IMR-90 (cell line): ENCODE results near the gene CEP290. TPM values are rescaled to one million over a fixed set of nuclear protein-coding genes. Genes with fewer than 3 reads are reported as not detected.

ENCODE experiments used
- ATAC-seq: fragments of 200-7000 bp; cut with Tn5 transposase; 2 replicates; pipeline ENCODE4 v1.9.1; 2020; ENCODE audit warnings: low read depth, mild to moderate bottlenecking, moderate library complexity
- BruUV-seq: library from RNA; stranded (reverse); fragments of 400-500 nt; replicated peaks from 2 replicates; lab custom pipeline; 2021; lab: Mats Ljungman, UMichigan
- CTCF ChIA-PET: fragments of 300-600 bp; formaldehyde crosslinking; extraction: SDS; loops from one replicate; lab custom pipeline; 2021; ENCODE audit warnings: antibody characterized with exemption; lab: Yijun Ruan, JAX
- POLR2A ChIA-PET: fragments of 300-600 bp; sonication (Branson Sonifier 250); formaldehyde crosslinking; loops from one replicate; lab custom pipeline; 2022; ENCODE audit warnings: antibody characterized with exemption; ENCODE audit not compliant: unreplicated experiment; lab: Charles Lee
- DNase-seq: peaks from one replicate; pipeline ENCODE4 v3.0.0; 2013
- H2AFZ ChIP-seq: replicated peaks from 2 replicates; pipeline ENCODE3; 2013; ENCODE audit warnings: low read length, mild to moderate bottlenecking; ENCODE audit not compliant: poor library complexity
- H2AK5ac ChIP-seq: 2 replicates; pipeline ENCODE4 v1.6.1; 2013; ENCODE audit warnings: low read depth, low read length, inconsistent platforms
- H2AK9ac ChIP-seq: replicated peaks from 2 replicates; pipeline ENCODE3; 2013; ENCODE audit warnings: mild to moderate bottlenecking, low read depth, low read length, moderate library complexity; ENCODE audit not compliant: poor library complexity
- H2BK120ac ChIP-seq: 2 replicates; pipeline ENCODE4 v1.6.1; 2013; ENCODE audit warnings: low read depth, low read length, inconsistent platforms
- H2BK15ac ChIP-seq: 3 replicates; pipeline ENCODE4 v1.6.1; 2013; ENCODE audit warnings: low read depth, low read length, inconsistent platforms
- H2BK20ac ChIP-seq: 2 replicates; pipeline ENCODE4 v1.6.1; 2013; ENCODE audit warnings: low read depth, mild to moderate bottlenecking, inconsistent platforms, low read length, moderate library complexity
- H2BK5ac ChIP-seq: 2 replicates; pipeline ENCODE4 v1.6.1; 2013; ENCODE audit warnings: mild to moderate bottlenecking, low read depth, low read length, inconsistent platforms; ENCODE audit not compliant: poor library complexity, severe bottlenecking
- H3K14ac ChIP-seq: replicated peaks from 2 replicates; pipeline ENCODE4 v1.6.1; 2013; ENCODE audit warnings: low read depth, low read length, inconsistent platforms
- H3K18ac ChIP-seq: 2 replicates; pipeline ENCODE4 v1.6.1; 2013; ENCODE audit warnings: low read depth, low read length, control low read depth
- H3K23ac ChIP-seq: 2 replicates; pipeline ENCODE4 v1.6.1; 2013; ENCODE audit warnings: low read depth, low read length, inconsistent platforms
- H3K27ac ChIP-seq: 2 replicates; pipeline ENCODE4 v1.5.1; 2013; ENCODE audit warnings: mild to moderate bottlenecking, control low read depth, low read length; ENCODE audit not compliant: insufficient read depth
- H3K27me3 ChIP-seq: 2 replicates; pipeline ENCODE4 v1.6.1; 2013; ENCODE audit warnings: low read length; ENCODE audit not compliant: control insufficient read depth, insufficient read depth
- H3K36me3 ChIP-seq: 2 replicates; pipeline ENCODE4 v1.6.1; 2013; ENCODE audit warnings: low read length, mixed read lengths; ENCODE audit not compliant: control insufficient read depth, insufficient read depth
- H3K4ac ChIP-seq: 2 replicates; pipeline ENCODE4 v1.6.1; 2013; ENCODE audit warnings: low read depth, low read length, inconsistent platforms
- H3K4me1 ChIP-seq: 2 replicates; pipeline ENCODE4 v1.6.1; 2013; ENCODE audit warnings: low read length, mixed read lengths; ENCODE audit not compliant: control insufficient read depth, insufficient read depth
- H3K4me2 ChIP-seq: 2 replicates; pipeline ENCODE4 v1.6.1; 2013; ENCODE audit warnings: low read depth, mild to moderate bottlenecking, control low read depth, low read length, moderate library complexity
- H3K4me3 ChIP-seq: 2 replicates; pipeline ENCODE4 v1.5.1; 2013; ENCODE audit warnings: low read depth, mild to moderate bottlenecking, control low read depth, low read length, moderate library complexity; ENCODE audit not compliant: insufficient read depth
- H3K56ac ChIP-seq: 2 replicates; pipeline ENCODE4 v1.6.1; 2013; ENCODE audit warnings: low read length, inconsistent platforms; ENCODE audit not compliant: insufficient read depth; ENCODE audit errors: extremely low read depth
- H3K79me1 ChIP-seq, 2 experiments: 2 replicates each; pipeline ENCODE4 v1.6.1; 2013; ENCODE audit warnings: low read length in 2 of 2, inconsistent platforms in 1 of 2, low read depth in 1 of 2
- H3K9ac ChIP-seq: 2 replicates; pipeline ENCODE4 v1.6.1; 2013; ENCODE audit warnings: low read depth, low read length, control low read depth
- H3K9me1 ChIP-seq: 2 replicates; pipeline ENCODE4 v1.6.1; 2013; ENCODE audit warnings: low read length, inconsistent platforms; ENCODE audit not compliant: insufficient read depth
- H3K9me3 ChIP-seq: 2 replicates; pipeline ENCODE4 v1.6.1; 2013; ENCODE audit warnings: low read length; ENCODE audit not compliant: control insufficient read depth, insufficient read depth
- H4K20me1 ChIP-seq: 2 replicates; pipeline ENCODE4 v1.6.1; 2013; ENCODE audit warnings: low read length, inconsistent platforms; ENCODE audit not compliant: insufficient read depth
- H4K5ac ChIP-seq: 2 replicates; pipeline ENCODE4 v1.6.1; 2013; ENCODE audit warnings: mild to moderate bottlenecking, low read depth, low read length, control low read depth
- H4K8ac ChIP-seq, 2 experiments: 2 replicates each; pipeline ENCODE4 v1.6.1; 2013; ENCODE audit warnings: low read depth in 2 of 2, low read length in 2 of 2, control low read depth in 1 of 2, inconsistent platforms in 1 of 2
- H4K91ac ChIP-seq: 2 replicates; pipeline ENCODE4 v1.6.1; 2013; ENCODE audit warnings: low read depth, low read length, inconsistent platforms; ENCODE audit not compliant: insufficient read depth
- CEBPB ChIP-seq: IDR thresholded peaks from 2 replicates; pipeline ENCODE4 v1.6.1; 2012; ENCODE audit warnings: low read depth, low read length, improper control_type of control experiment
- MAFK ChIP-seq: IDR thresholded peaks from 2 replicates; pipeline ENCODE4 v1.6.1; 2012; ENCODE audit warnings: low read depth, low read length, improper control_type of control experiment
- NFE2L2 ChIP-seq: fragments of 150-350 bp; IDR thresholded peaks from 2 replicates; pipeline ENCODE4 v1.6.1; 2016; ENCODE audit warnings: low read depth, mild to moderate bottlenecking, low read length
- RCOR1 ChIP-seq: IDR thresholded peaks from 2 replicates; pipeline ENCODE4 v1.6.1; 2012; ENCODE audit warnings: mild to moderate bottlenecking, low read length, improper control_type of control experiment; ENCODE audit not compliant: insufficient replicate concordance
- RFX5 ChIP-seq: IDR thresholded peaks from 2 replicates; pipeline ENCODE4 v1.8.0; 2012; ENCODE audit warnings: low read depth, mild to moderate bottlenecking, low read length, moderate library complexity
- WGBS, 2 experiments: methylation state at CpG; one replicate each; pipeline versions ENCODE4 v1.1.5 to v1.1.7; 2013; ENCODE audit warnings: missing lambda C conversion rate in 2 of 2; ENCODE audit not compliant: insufficient read length in 1 of 2; ENCODE audit errors: extremely low coverage in 2 of 2; 5-methylcytosine and 5-hydroxymethylcytosine counted together
- dilution Hi-C: fragments of 300-500 bp; cut with HindIII; formaldehyde crosslinking; loops from one replicate; pipeline ENCODE4 v1.14.3; 2018; ENCODE audit warnings: low sequenced_read_pairs; ENCODE audit not compliant: unreplicated experiment
- in situ Hi-C: fragments of 300-500 bp; cut with MboI; formaldehyde crosslinking; loops from 3 replicates; pipeline ENCODE4 v1.14.3; 2019; ENCODE audit warnings: low sequenced_read_pairs, inconsistent platforms, mixed read lengths
- intact Hi-C: fragments of 100-400 bp; cut with micrococcal nuclease; formaldehyde crosslinking; loops from 2 replicates; pipeline ENCODE4 v1.10.0; 2022
- polyA plus RNA-seq, 3 experiments: library from polyadenylated mRNA; depleted of rRNA; stranded (reverse); fragments of >200 nt; gene quantifications; 2 replicates each; pipeline ENCODE4 v1.2.3, GENCODE V29; 2012; ENCODE audit warnings: low replicate concordance in 1 of 3
- total RNA-seq: library from RNA; depleted of rRNA; stranded (reverse); fragments of >200 nt; gene quantifications from 2 replicates; pipeline ENCODE4 v1.2.3, GENCODE V29; 2012
- TF ChIP-seq, protein P1 (sequence below): fragments of 150-350 bp; IDR thresholded peaks from 2 replicates; pipeline ENCODE4 v1.6.1; 2017; ENCODE audit warnings: mild to moderate bottlenecking, antibody characterized with exemption, low read length, low read depth
- TF ChIP-seq, protein P2 (sequence below): fragments of 150-350 bp; IDR thresholded peaks from 2 replicates; pipeline ENCODE4 v1.6.1; 2016; ENCODE audit warnings: low read depth, mild to moderate bottlenecking, low read length, moderate library complexity, borderline replicate concordance

The CEP290 gene
- total and polyA plus RNA-seq, 2 of the 4 experiments (the other 2 are of a cell fraction), result 4.3 to 7.9 TPM

DNA sequence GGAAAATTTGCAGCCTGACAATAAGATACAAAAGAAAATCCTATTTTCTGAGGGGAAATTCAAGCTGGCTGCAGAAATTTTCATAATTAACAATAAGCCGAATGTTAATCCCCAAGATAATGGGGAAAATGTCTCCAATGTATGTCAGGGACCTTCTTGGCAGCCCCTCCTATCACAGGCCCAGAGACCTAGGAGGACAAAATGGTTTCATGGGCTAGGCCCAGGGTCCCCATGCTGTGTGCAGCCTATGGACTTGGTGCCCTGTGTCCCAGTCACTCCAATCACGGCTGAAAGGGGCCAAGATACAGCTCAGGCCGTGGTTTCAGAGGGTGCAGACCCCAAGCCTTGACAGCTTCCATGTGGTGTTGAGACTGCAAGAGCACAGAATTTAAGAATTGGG, 123.9 kb downstream of the CEP290 start:
- no peak overlapping the region for H3K4me3 ChIP-seq

More for the DNA sequence above, 123.9 kb downstream of the CEP290 start:
- no peak overlapping the region for H2BK15ac ChIP-seq
- no peak overlapping the region for H3K14ac ChIP-seq
- no peak overlapping the region for H4K91ac ChIP-seq
- ChIA-PET POLR2A (no interaction called here), CTCF (no interaction called here)
- H3K18ac ChIP-seq, result no peak overlapping the region
- H2AK5ac ChIP-seq, result no peak overlapping the region
- ATAC-seq, result no peak
- no peak overlapping the region for H2BK20ac ChIP-seq
- H3K27me3 ChIP-seq, result no peaks in the 10 kb centered on the region
- TF ChIP-seq, protein P1, sequence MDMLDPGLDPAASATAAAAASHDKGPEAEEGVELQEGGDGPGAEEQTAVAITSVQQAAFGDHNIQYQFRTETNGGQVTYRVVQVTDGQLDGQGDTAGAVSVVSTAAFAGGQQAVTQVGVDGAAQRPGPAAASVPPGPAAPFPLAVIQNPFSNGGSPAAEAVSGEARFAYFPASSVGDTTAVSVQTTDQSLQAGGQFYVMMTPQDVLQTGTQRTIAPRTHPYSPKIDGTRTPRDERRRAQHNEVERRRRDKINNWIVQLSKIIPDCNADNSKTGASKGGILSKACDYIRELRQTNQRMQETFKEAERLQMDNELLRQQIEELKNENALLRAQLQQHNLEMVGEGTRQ, result no peak
- TF ChIP-seq, protein P2, sequence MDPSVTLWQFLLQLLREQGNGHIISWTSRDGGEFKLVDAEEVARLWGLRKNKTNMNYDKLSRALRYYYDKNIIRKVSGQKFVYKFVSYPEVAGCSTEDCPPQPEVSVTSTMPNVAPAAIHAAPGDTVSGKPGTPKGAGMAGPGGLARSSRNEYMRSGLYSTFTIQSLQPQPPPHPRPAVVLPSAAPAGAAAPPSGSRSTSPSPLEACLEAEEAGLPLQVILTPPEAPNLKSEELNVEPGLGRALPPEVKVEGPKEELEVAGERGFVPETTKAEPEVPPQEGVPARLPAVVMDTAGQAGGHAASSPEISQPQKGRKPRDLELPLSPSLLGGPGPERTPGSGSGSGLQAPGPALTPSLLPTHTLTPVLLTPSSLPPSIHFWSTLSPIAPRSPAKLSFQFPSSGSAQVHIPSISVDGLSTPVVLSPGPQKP, result no peak
- TF ChIP-seq NFE2L2 (no peak), CEBPB (no peak), MAFK (no peak), RFX5 (no peak), RCOR1 (no peak)
- no peaks in the 10 kb centered on the region for H3K36me3 ChIP-seq
- no peak overlapping the region for H2AFZ ChIP-seq
- no peak overlapping the region for H2BK120ac ChIP-seq
- H3K9me3 ChIP-seq, result peaks cover 3% of the 10 kb centered on the region; the same call in 1 of the 2 replicates
- no peak overlapping the region for H4K5ac ChIP-seq
- intact Hi-C loops (no loop called here), in situ Hi-C loops (no loop called here), dilution Hi-C loops (no loop called here)
- no peak overlapping the region for H2AK9ac ChIP-seq
- no peak for DNase-seq
- no peaks in the 10 kb centered on the region for H4K20me1 ChIP-seq
- no peak overlapping the region for H3K9ac ChIP-seq
- H2BK5ac ChIP-seq, result no peak overlapping the region
- H3K79me1 ChIP-seq, result no peaks in the 10 kb centered on the region
- no peak overlapping the region for H4K8ac ChIP-seq
- no peak overlapping the region for H3K56ac ChIP-seq
- 32% methylated on average over 2 of the region's 3 CpGs; no CpG with 5 or more reads in 1 of the 2 experiments for WGBS, 2 experiments
- H3K9me1 ChIP-seq, result no peaks in the 10 kb centered on the region
- no peaks in the 10 kb centered on the region for H3K4me1 ChIP-seq
- BruUV-seq, result no TSS peak
- H3K23ac ChIP-seq, result no peak overlapping the region
- no peak overlapping the region for H3K4me2 ChIP-seq
- H3K27ac ChIP-seq, result no peak overlapping the region
- no peak overlapping the region for H3K4ac ChIP-seq
